ENCODE results near the gene PPL. TPM values are rescaled to one million over a fixed set of nuclear protein-coding genes. Genes with fewer than 3 reads are reported as not detected.
"Not testable (repeated sequence)": the region's sequence is repeated elsewhere in the genome, so short reads cannot be mapped to it uniquely, and the experiment has no call there.

Gene PPL
- total RNA-seq = 69.8 TPM

DNA sequence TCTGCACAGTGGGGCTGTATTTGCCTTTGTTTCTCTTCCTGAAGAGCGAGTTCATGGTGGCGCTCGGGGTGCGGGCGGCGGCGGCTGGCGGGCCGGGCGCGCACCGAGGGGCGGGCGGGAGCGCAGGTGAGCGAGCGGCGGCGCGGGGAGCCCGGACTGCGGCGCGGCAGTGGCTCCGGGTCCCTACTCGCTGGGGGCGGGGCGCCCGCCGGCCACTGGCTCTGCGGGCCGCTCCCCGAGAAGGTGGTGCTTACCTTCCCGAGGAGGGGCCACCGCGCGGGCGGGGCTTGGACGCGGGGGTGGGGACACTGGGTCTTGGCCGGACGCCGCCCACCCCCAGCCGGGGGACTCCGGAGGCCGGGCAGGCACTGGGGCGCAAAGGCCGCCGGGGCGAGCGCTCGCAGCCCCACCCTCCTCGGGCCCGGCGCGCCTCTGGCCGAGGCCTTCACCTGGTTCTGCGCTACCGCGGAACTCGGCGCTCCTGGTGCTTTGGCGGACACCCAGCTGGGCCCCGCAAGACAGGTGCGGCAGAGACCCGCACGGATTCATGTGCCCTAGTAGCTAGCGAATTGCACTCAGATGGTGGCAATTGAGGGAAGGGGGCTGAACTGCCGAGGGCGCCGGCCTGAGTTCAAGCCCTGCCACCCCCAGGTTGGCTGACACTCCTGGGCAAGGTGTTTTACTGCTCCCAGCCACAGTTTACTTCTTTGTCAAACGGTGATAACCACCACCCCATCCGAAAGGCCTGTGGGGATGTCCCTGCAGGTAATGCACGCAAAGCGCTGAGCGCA lies at the start of gene PPL:
PPL (minus strand) TSS at position 158 of the 791 bp plus-strand sequence; CDS start at position 55, 103 bp downstream.
- DNase-seq = no peak

DNA sequence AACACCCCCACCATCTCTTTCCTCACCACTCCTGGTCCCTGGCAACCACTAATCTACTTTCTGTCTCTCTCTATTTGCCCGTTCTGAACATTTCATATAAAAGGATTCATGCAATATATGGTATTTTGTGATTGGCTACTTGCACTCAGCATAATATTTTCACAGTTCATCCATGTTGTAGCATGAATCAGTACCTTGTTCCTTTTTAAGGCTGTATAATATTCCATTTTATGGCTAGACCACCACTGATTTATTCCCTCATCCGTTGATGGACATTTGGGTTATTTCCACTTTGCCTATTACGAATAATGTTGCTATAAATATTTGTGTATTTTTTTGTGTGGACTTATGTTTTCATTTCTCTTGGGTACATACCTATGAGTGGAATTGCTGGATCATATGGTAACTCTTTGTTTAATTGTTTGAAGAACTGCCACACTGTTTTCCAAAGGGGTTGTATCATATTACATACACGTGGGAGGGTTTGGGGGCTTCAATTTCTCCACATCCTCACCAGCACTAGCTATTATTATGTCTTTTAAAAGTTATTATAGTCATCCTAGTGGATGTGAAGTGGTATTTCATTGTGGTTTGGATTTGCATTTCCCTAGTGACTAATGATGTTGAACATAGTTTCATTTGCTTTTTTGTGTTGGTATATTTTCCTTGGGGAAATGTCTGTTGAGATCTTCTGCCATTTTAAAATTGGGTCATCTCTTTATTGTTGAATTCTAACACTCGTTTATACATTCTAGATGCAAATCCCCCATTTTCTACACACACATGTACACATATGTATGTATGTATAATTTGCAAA lies 47.4 kb upstream of the PPL start:
- no peak for DNase-seq

DNA sequence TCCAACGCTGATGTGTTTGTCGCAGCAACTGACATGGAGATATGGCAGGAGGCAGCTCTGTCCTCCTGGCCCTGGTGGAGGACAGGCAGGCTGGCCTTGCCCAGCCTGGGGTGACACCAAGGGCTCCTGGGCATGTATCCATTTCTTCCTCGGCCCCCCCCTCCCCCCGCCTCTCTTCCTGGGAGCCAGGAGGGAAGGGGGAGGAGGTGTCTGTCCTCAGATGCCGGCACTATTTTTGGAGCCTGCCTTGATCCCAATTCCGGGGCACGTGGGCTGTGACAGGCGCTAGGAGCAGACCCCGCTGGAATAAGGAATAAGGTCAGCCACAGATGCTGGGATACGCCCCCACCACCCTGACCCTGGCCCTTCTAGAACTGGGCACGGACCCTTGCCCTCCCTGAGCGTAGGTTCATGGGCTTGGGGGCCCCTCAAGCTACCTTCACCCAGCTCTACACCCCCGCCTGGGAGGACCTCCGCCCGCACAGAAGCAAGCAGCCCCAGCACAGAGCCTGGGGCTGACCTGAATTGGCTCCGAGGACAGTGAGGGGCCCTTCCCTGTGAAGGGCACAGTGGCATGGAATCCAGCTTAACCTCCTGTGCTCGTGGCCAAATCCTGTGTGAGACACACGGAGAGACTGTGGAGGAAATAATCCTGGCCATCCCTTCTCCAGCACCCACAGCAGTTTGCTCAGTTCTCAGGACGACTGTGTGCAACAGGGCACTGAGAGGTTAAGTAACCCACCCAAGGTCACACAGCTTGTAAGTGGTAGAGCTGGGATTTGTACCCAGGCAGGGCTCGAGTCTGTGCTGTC lies 45.3 kb upstream of the PPL start:
- DNase-seq = no peak

DNA sequence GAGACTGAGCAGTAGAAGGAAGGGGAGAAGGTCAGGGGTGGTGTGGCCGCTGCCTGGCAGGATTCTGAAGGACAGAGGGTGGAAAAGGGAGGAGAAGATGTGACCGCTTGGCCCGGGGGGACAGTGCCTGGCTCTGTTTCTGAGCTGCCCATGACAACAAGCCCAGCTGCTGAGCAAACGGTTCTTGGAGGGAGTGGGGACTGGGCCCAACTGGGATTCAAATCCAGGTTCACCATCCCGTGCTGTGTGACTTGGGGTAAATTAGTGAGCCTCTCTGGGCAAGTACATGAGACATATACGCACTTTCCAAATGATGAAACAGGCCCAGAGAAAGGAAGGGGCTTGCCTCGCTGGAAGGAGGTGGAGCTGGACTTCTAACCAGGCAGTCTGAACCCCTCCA lies 44.5 kb upstream of the PPL start:
- DNase-seq = no peak

DNA sequence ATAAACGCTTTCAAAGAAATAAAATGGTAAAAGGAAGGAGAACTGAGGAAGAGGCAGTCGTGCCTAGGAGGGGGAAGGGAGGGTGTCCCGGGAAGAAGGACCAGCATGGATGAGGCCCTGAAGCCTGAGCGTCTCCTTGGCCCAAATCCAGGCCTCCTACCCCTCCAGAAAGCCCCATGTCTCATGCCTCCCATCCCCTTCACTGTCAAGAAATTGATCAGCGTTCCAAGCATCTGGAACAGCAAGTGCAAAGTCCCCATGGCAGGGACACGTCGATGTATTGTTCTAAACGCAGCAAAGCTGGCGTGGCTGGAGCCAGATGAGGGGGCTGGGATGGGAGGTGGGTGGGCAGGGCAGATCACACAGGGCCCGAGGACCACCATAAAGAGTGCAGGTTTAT lies 43.7 kb upstream of the PPL start:
- DNase-seq = no peak

GRCh38 chr16:4979736-4980660 lies 43.0 kb upstream of the PPL start:
- no peak for DNase-seq

DNA sequence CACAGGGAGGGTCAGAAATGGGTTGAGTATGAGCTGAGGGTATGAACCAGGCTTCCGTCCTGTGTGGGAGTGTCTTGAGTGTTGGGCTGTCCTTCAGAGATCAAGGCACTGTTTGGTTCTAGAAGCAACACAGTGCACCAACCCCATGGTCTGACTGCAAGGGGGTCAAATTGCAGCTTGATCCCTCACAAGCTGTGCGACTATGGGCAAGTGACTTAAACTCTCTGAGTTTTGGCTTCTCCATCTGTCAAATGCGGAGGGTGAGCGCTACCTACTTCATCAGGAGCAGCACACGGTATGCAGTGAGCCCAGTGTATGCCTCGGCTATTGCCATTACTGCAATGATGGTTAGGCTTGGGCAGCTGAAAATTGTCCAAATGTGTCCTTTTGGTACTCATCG lies 42.2 kb upstream of the PPL start:
- no peak for DNase-seq

DNA sequence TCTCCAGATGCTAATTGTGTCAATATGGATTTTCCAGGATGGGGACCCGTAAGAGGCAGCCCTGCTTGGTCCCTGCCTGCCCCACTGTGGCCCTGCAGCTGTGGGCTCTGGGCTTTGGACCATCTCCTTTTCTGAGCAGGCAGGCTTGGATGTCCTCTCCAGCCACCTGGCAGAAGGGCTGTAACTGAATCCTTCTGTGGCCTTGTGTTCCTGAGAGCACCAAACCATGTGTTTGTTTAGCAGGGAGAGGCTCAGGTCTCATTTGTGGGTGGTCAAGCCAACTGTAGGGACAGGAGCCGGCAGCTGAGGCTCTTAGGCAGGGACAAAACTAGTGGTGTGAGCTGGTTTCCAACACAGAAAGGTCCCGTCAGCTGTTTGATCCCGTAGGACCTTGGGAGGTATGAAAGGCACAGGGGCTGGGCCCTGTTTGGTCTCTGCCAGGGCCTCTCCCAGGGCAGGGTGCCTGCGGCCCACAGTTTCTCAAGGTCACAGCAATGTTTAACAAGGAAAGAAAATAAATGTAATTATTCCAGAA lies 39.7 kb upstream of the PPL start:
- DNase-seq = no peak

DNA sequence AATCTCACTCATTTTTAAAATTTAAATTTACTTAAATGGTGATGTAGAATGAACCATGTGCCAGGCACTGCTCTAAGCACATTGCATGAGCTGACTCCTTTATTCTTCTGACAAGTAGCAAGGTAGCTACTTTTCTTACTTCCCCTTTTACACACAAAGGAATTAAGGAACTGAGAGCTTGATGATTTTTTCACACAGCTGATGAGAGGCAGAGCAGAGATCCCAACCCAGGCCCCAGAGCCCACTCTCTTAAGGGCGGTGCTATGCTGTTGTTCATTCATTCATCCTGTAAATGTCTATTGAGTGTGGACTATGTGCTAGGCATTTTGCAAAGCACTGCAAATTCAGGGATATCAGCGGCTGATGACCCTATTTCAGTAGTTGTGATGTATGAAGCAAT lies 39.1 kb upstream of the PPL start:
- DNase-seq = no peak

GRCh38 chr16:4972938-4973587 lies 36.1 kb upstream of the PPL start:
- DNase-seq = no peak

DNA sequence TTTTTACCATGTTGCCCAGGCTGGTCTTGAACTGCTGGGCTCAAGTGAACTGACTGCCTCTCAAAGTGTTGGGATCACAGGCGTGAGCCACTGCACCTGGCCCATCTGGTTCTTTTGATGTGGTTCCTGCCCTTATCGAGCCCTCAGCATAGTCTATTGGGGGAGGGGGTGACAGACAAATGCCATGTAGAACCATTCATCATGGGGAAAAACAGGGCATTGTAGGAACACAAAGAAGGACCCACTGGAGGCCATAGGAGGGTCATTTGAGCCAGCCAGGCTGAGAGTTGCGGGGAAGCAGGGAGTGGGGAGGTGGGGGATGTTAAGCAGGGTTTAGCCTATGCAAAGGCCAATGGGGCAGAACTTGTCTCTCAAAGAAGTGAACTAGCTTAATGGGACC lies 33.1 kb upstream of the PPL start:
- no peak for DNase-seq

DNA sequence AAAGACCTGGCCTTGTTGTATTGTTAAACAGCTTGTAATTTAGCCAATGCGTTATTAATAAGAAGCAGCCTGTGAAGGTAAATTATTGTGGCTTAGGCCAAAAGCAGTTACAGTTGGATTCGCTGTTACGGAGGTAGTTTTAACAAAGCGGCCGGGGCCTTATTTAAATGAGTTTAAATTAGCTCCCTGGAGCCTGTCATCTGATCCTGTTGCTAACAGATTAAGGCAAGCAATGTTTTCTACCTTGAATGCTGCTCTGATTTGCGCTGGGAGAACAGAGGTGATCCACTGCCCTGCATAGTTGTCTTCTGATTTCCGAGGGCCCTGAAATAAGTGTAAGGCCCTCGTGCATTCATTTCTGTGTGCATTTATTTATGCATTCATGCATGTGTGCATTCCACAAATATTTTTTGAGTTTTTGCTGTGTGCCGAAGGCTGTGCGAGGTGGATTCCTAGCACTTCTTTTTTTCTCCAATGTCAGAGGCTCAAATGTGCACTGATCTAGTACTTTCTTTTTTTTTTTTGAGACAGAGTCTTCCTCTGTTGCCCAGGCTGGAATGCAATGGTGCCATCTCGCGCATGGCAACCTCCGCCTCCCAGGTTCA lies 32.0 kb upstream of the PPL start:
- no peak for DNase-seq

DNA sequence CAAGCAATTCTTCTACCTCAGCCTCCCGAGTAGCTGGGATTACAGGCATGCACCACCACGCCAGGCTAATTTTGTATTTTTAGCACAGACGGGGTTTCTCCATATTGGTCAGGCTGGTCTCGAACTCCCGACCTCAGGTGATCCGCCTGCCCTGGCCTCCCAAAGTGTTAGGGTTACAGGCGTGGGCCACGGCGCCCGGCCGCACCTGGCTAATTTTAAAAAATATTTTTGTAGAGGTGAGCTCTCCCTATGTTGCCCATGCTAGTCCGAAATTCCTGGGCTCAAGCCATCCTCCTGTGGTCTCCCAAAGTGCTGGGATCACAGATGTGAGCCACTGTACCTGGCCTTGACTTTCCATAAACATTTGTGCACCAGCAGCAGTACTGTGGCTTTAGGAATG lies 31.3 kb upstream of the PPL start:
- DNase-seq = not testable (repeated sequence)

DNA sequence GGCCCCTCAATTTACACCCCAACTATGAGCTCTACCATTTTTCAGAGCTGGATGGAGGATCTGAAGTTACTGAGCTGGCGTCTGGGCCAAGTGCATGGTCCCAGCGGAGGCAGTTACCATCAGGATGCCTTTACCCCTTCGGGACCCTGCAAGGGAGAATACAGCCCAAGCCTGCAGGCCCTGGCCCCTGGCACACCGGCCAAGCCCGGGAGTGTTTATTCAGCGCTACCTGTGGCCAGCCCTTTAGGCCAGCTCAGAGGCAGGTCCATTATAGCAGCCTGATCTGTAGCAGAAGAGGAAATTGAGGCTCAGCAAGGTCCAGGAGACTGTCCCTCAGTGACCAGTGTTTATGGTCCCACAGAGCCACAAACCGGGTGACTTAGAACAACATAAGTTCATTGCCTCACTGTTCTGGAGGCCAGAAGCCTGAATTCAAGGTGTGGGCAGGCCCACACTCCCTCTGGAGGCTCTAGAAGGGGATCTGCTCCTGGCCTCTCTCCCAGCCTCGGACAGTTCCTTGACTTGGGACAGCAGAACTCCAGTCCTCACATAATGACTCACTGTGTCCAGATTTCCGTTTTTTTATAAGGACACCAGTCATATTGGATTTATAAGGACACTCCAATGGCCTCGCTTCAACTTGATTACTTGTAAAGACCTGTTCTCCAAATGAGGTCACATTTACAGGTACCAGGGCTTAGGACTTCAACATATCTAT lies 29.9 kb upstream of the PPL start:
- DNase-seq = no peak

DNA sequence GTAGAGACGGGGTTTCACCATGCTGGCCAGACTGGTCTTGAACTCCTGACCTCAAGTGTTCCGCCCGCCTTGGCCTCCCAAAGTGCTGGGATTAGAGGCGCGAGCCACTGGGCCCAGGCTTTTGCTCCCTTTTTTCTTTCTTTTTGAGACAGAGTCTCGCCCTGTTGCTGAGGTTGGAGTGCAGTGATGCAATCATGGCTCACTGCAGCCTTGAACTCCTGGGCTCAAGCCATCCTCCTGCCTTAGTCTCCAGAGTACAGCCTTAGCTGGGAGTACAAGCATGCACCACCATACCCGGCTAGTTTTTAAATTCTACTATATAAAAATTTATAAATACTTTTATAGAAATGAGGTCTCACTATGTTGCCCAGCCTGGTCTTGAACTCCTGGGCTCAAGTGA lies 26.6 kb upstream of the PPL start:
- DNase-seq = not testable (repeated sequence)

- DNase-seq = no peak
These were observed 25.8 kb upstream of the PPL start for GRCh38 chr16:4962716-4963115.

DNA sequence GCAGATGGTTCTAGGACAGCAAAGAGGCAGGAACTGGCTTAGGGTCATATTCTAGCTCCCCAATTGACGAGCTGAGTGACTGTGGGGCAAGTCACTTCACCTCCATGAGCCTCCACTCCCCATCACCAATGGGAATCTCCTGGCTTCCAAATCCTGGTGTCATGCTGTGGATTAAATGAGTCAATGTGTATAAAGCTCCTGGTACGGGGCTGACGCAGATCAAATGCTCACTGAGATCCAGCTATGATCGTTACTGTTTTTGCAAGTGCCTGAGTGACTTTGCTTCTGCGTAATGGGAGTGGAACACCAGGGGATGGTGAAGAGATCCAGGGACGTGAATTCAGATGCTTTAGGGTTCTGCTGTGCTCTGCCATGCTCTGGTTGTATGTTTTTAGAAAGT lies 23.6 kb upstream of the PPL start:
- no peak for DNase-seq

DNA sequence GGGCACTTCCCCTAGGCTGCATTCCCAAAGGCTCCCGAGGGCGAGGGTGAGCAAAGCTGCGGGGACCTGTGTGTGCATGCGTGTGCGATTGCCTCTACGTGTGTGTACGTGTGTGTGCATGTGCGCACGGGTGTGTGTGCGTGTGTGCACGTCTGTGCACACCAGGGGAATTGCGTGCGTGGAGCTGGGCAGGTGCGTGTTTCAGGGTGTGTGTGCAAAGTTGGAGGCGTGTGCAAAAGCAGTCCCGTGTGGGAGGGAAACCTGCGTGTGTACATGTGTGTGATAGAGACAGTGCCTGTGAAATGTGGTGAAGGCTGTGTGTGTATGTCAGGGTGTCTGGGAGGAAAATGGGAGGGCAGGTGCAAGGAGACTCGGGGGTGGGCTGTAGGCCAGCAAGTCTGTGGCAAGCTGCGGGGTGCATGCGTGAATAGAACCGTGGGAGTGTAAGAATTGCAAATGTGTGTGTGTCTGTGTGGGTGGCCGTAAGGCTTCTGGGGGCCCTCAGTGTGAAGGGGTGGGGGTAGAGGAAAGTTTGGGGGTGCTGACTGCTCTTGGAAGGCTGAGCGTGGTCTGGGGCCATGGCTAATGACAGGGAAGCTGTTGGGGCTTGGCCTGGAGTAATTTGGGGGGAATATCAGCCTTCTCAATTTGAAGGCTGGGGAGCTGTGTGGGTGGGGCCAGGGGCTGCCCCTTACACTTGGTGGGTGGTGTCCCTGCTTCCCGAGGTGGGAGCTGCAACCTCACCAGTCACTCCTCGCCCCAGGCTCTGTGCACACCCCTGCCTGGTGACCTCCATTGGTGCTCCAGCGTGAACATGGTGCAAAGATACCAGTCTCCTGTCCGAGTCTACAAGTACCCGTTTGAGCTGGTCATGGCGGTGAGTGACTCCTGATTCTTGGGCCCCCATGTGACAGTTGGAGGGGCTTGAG lies 21.8 kb upstream of the PPL start:
- DNase-seq = no peak

Data from skin of body (tissue), 2 donors.